NCI-H1694 (cell line): Measurements from ENCODE around the gene CTNNA1.
"Not testable (repeated sequence)": the region's sequence is repeated elsewhere in the genome, so short reads cannot be mapped to it uniquely, and the experiment has no call there.

ENCODE experiments used
- DNase-seq: peaks from one replicate; lab custom pipeline; 2025; lab: John Stamatoyannopoulos, UW

The CTNNA1 gene

GRCh38 chr5:138760448-138761110, 7.4 kb downstream of the CTNNA1 start:
- DNase-seq: no peak

GRCh38 chr5:138761115-138761514, 7.9 kb downstream of the CTNNA1 start:
- DNase-seq: not testable (repeated sequence)

- not testable (repeated sequence) for DNase-seq
Measured at GRCh38 chr5:138761670-138762069, 8.4 kb downstream of the CTNNA1 start.

- no peak for DNase-seq
Measured at GRCh38 chr5:138762110-138762509, 8.9 kb downstream of the CTNNA1 start.

GRCh38 chr5:138763037-138763778, 10.0 kb downstream of the CTNNA1 start:
- no peak for DNase-seq

GRCh38 chr5:138770291-138770690, 17.1 kb downstream of the CTNNA1 start:
- no peak for DNase-seq

- no peak for DNase-seq
Measured at GRCh38 chr5:138770977-138771376, 17.8 kb downstream of the CTNNA1 start.

GRCh38 chr5:138772986-138773594, 19.9 kb downstream of the CTNNA1 start:
- no peak for DNase-seq

- DNase-seq: not testable (repeated sequence)
Measured at GRCh38 chr5:138773624-138774023, 20.4 kb downstream of the CTNNA1 start.

- no peak for DNase-seq
Measured at GRCh38 chr5:138775034-138775433, 21.8 kb downstream of the CTNNA1 start.

GRCh38 chr5:138778234-138778633, 25.0 kb downstream of the CTNNA1 start:
- DNase-seq: no peak

- no peak for DNase-seq
Measured at GRCh38 chr5:138783976-138784375, 30.8 kb downstream of the CTNNA1 start.

GRCh38 chr5:138784590-138784989, 31.4 kb downstream of the CTNNA1 start:
- no peak for DNase-seq

GRCh38 chr5:138789771-138790242, 36.6 kb downstream of the CTNNA1 start:
- DNase-seq: peak; percentile 48

GRCh38 chr5:138790684-138791083, 37.5 kb downstream of the CTNNA1 start:
- no peak for DNase-seq

GRCh38 chr5:138792195-138792790, 39.1 kb downstream of the CTNNA1 start:
- DNase-seq: no peak

- DNase-seq: no peak
Measured at GRCh38 chr5:138793575-138793974, 40.4 kb downstream of the CTNNA1 start.

- DNase-seq: no peak
Measured at GRCh38 chr5:138803285-138803684, 50.1 kb downstream of the CTNNA1 start.

GRCh38 chr5:138803935-138804334, 50.7 kb downstream of the CTNNA1 start:
- DNase-seq: no peak

- DNase-seq: no peak
Measured at GRCh38 chr5:138805096-138805495, 51.9 kb downstream of the CTNNA1 start.

GRCh38 chr5:138807182-138807581, 54.0 kb downstream of the CTNNA1 start:
- DNase-seq: no peak

- no peak for DNase-seq
Measured at GRCh38 chr5:138809391-138809790, 56.2 kb downstream of the CTNNA1 start.

GRCh38 chr5:138810861-138811260, 57.6 kb downstream of the CTNNA1 start:
- not testable (repeated sequence) for DNase-seq
